KMS-11 (cell line): ENCODE measurements around the gene DFFA.

Experiments used
- H2AFZ ChIP-seq: fragments of 200-600 bp; sonication (generic); 2 replicates; pipeline ENCODE4 v1.6.1; 2016; ENCODE audit warnings: antibody characterized with exemption, mixed run types, low read depth
- H3K27ac ChIP-seq: fragments of 200-600 bp; sonication (generic); 2 replicates; pipeline ENCODE4 v1.6.1; 2016; ENCODE audit warnings: mild to moderate bottlenecking, mixed run types
- H3K27me3 ChIP-seq: fragments of 200-600 bp; sonication (generic); 2 replicates; pipeline ENCODE4 v1.6.1; 2017; ENCODE audit warnings: mild to moderate bottlenecking, low read depth, mixed run types, moderate library complexity; ENCODE audit not compliant: insufficient read depth
- H3K36me3 ChIP-seq: fragments of 200-600 bp; sonication (generic); 2 replicates; pipeline ENCODE4 v1.6.1; 2017; ENCODE audit warnings: mild to moderate bottlenecking, mixed run types; ENCODE audit not compliant: insufficient read depth
- H3K4me1 ChIP-seq: fragments of 200-600 bp; sonication (generic); 2 replicates; pipeline ENCODE4 v1.6.1; 2016; ENCODE audit warnings: mild to moderate bottlenecking, low read depth, mixed run types; ENCODE audit not compliant: poor library complexity, severe bottlenecking
- H3K4me2 ChIP-seq: fragments of 200-600 bp; sonication (generic); 2 replicates; pipeline ENCODE4 v1.7.0; 2016; ENCODE audit warnings: mild to moderate bottlenecking, mixed run types
- H3K4me3 ChIP-seq: fragments of 200-600 bp; sonication (generic); IDR thresholded peaks from 2 replicates; pipeline ENCODE4 v1.6.1; 2017; ENCODE audit warnings: low read depth, low read length, mixed read lengths; ENCODE audit not compliant: insufficient read depth
- H3K79me2 ChIP-seq: fragments of 200-600 bp; sonication (generic); 2 replicates; pipeline ENCODE4 v1.6.1; 2016; ENCODE audit warnings: low read depth, mixed run types; ENCODE audit not compliant: insufficient read depth
- H3K9ac ChIP-seq: fragments of 200-600 bp; sonication (generic); 2 replicates; pipeline ENCODE4 v1.6.1; 2016; ENCODE audit warnings: mild to moderate bottlenecking, mixed run types
- H4K20me1 ChIP-seq: fragments of 200-600 bp; sonication (generic); 2 replicates; pipeline ENCODE4 v1.6.1; 2016; ENCODE audit warnings: mild to moderate bottlenecking, mixed run types; ENCODE audit not compliant: insufficient read depth
- CTCF ChIP-seq: fragments of 200-600 bp; sonication (generic); conservative IDR thresholded peaks from 2 replicates; pipeline ENCODE4 v1.6.1; 2017; ENCODE audit warnings: low read depth, mild to moderate bottlenecking, antibody characterized with exemption, low read length, moderate library complexity, mixed read lengths

DFFA gene

DNA sequence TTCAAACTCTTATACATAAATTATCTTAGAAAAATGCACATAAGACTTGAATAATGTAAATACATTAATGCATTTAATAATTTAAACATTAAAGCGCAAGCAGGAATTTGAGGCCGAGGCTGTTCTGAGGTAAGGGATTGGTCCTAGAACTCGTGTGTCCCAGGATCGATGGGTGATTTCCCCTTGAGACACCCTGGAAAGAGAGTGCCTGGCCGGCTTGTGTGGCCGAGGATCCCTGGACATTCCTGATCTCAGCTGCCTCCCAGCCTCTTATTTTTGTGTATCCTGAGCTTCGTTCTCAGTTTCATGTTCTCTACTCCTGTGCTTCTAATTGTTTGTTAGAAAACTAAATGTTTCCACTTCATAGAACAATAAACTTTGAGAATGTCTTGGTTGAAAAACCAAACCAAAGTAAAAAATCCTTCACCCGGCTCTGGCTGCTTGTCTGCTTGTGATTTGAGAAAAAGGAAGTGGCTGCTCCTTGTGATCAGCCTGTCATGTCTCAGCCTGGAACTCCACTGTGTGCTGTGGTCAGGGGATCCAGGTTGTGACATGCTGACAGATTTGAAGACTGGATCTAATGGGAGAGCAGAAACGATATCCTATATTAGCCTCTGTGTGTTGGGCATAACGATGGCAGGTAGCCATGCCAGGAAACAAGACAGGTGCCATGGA, 43.1 kb upstream of the DFFA start:
- H2AFZ ChIP-seq = no peak overlapping the region
- no peak overlapping the region for H3K4me2 ChIP-seq
- no peak overlapping the region for H3K9ac ChIP-seq
- H3K27me3 ChIP-seq = no peaks in the 10 kb centered on the region
- no peaks in the 10 kb centered on the region for H3K4me1 ChIP-seq
- H3K79me2 ChIP-seq = no peaks in the 10 kb centered on the region; the same call in 1 of the 2 replicates
- H3K36me3 ChIP-seq = no peaks in the 10 kb centered on the region
- H3K4me3 ChIP-seq = no peak overlapping the region
- H3K27ac ChIP-seq = no peak overlapping the region
- TF ChIP-seq CTCF = no peak
- no peaks in the 10 kb centered on the region for H4K20me1 ChIP-seq

DNA sequence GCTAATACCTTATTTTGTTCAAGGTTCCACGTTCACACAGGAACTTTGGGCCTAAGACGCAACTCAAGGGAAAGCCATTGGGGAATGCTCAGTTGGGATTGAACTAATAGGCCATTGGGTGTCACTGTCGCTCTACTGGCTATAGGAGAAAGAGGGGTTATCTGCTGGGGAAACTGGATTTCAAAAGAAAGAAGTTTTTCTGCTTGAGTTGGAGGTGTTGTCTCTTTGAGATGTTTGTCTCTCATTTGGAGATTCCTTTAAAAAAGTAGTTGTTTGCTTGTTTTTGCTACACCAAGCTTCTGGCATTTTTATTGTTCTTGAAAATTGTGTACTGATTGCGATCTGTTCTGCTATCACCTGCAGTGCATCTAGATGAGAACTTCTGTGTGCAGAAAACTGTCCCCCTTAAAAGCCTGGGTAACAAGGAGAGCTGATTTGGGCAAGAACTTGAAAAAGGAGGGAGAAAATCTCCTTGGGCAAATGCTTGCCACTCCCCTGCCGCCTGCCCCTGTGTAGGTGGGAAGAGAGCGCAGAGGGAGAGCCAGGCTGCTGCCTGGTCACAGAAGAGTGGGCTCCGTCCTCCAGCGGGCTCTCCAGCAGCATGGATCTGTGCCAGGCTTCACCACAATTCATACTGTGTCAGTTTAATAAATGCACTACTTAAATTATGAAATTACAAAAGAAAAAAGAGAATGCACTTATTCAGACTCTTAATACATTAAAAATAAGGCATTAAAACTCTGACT, 42.3 kb upstream of the DFFA start:
- Histone ChIP-seq H3K27me3 (no peaks in the 10 kb centered on the region), H3K9ac (no peak overlapping the region), H3K4me2 (no peak overlapping the region), H2AFZ (no peak overlapping the region), H3K36me3 (no peaks in the 10 kb centered on the region; the same call in 1 of the 2 replicates), H3K27ac (no peak overlapping the region), H3K4me1 (no peaks in the 10 kb centered on the region), H3K4me3 (no peak overlapping the region), H3K79me2 (no peaks in the 10 kb centered on the region; the same call in 1 of the 2 replicates), H4K20me1 (no peaks in the 10 kb centered on the region)
- 0 out of 2 replicates have a peak, but pooled peaks have one; percentile 21 for TF ChIP-seq CTCF

GRCh38 chr1:10513199-10513598, 40.9 kb upstream of the DFFA start:
- Histone ChIP-seq H3K4me2 (no peak overlapping the region), H3K4me1 (no peaks in the 10 kb centered on the region), H3K27ac (no peak overlapping the region), H3K27me3 (no peaks in the 10 kb centered on the region), H3K79me2 (no peaks in the 10 kb centered on the region; the same call in 1 of the 2 replicates), H3K4me3 (no peak overlapping the region), H3K36me3 (no peaks in the 10 kb centered on the region; the same call in 1 of the 2 replicates), H2AFZ (no peak overlapping the region), H3K9ac (no peak overlapping the region), H4K20me1 (no peaks in the 10 kb centered on the region)
- no peak for TF ChIP-seq CTCF

- H2AFZ ChIP-seq = no peak overlapping the region
Measured at GRCh38 chr1:10511494-10511885, 39.2 kb upstream of the DFFA start.

More at GRCh38 chr1:10511494-10511885, 39.2 kb upstream of the DFFA start:
- Histone ChIP-seq H3K4me1 (no peaks in the 10 kb centered on the region), H3K27me3 (no peaks in the 10 kb centered on the region), H3K4me3 (no peak overlapping the region), H4K20me1 (no peaks in the 10 kb centered on the region), H3K9ac (no peak overlapping the region), H3K4me2 (no peak overlapping the region), H3K27ac (no peak overlapping the region), H3K36me3 (no peaks in the 10 kb centered on the region; the same call in 1 of the 2 replicates), H3K79me2 (no peaks in the 10 kb centered on the region; the same call in 1 of the 2 replicates)
- no peak for TF ChIP-seq CTCF
